Measurements from ENCODE around the gene PCGF3.

DNA sequence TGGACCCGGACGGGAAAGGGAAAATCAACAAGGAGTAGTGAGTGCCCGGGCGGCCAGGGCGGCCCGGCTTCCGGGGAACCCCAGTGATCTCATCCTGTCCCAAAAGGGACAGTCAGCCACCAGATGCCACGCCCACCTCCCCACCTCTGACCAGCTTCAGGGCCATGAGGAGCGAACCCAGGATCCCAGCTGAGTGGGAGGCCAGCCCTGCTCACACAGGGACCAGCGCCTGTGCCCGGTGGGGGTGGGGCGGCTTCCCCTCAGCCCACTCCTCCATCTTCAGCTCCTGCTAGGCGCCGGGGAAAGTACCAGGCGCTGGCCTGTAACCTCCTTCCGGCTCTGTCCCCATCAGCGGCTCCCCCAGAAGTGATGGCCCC is 25.1 kb upstream of the PCGF3 start:
- no peak for TF ChIP-seq POLR2A (IDR thresholded peaks at IDR 0.05)
- TF ChIP-seq CTCF (IDR thresholded peaks at IDR 0.05): no peak

Data from testis (tissue), 2 donors.